ENCODE results near the gene LMNA. TPM values are rescaled to one million over a fixed set of nuclear protein-coding genes. Genes with fewer than 3 reads are reported as not detected.
"Not testable (repeated sequence)": the region's sequence is repeated elsewhere in the genome, so short reads cannot be mapped to it uniquely, and the experiment has no call there.

Gene LMNA
- total RNA-seq, 1 donor from 2014 or later = 98.8 TPM

DNA sequence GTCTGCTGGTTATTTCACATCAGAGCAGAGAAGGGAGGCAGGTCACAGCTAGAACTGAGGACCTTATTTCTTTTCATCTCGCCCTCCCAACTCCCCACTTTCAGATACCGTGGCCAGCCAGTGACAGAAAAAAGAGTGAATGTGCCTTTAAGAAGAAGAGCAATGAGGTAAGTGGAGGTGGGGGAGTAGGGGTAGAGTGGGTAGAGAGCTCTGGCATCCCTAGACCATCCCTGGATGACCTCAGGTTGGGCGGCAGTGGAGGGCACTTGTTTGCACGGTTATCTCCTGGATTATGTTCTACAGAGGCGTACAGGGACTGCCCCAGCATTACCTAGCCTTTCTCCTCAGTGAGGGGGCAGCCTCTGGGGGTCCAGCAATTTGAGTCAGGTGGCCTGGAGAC is 43.5 kb downstream of the LMNA start:
- intact Hi-C loops (cut with micrococcal nuclease) = loop anchor here (5.0 kb wide), 1 partner anchor 34 kb away; the partner anchor contains the start of gene SLC25A44

DNA sequence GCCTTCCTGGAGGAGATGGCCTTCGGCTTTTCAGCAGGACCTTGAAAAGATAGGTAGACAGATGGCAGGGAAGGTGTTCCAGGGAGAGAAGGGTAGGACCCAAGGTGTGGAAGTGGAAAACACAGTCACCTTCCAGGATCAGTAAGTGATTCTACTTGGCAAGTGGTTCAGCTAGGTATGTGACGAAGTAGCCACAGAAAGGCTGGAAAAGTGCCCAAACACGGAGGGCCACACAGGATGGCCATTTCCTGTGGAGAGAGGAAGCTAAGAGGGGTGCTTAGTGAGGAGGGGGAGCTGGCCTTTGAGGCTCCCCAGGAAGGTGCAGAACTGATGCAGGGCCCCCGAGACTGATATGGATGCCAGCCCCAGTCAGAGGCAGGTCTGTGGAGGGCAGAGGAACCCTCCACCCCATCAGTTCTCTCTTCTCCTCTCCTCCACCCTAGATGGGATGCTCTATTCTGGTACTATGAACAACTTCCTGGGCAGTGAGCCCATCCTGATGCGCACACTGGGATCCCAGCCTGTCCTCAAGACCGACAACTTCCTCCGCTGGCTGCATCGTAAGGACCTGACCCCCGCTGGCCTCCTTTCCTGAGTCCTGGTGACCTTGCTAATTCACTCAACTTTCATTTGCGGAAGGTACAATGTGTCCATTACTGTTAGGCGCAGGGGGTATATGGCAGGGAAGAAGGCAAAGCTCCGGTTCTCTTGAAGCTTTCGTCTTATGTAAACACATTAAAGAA is 45.7 kb downstream of the LMNA start:
- intact Hi-C loops (cut with micrococcal nuclease) = loop anchor here (5.0 kb wide), 1 partner anchor 32 kb away; the partner anchor contains the start of gene SLC25A44

DNA sequence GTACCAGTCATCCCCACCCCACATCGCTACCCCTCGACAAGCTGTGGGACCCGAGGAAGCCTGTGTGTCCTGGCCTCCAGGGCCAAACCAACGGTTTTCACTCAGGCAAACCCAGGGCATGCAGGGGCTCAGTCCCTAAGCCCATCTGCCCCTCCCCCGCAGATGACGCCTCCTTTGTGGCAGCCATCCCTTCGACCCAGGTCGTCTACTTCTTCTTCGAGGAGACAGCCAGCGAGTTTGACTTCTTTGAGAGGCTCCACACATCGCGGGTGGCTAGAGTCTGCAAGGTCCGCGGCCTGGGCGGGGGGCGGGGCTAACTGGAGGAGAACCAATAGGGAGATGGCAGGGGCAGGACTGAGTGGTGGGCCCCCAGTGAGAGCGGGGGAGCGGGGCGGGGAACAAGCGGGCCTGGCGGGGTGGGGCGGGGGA is 46.2 kb downstream of the LMNA start:
- intact Hi-C loops (cut with micrococcal nuclease) = no loop called here

DNA sequence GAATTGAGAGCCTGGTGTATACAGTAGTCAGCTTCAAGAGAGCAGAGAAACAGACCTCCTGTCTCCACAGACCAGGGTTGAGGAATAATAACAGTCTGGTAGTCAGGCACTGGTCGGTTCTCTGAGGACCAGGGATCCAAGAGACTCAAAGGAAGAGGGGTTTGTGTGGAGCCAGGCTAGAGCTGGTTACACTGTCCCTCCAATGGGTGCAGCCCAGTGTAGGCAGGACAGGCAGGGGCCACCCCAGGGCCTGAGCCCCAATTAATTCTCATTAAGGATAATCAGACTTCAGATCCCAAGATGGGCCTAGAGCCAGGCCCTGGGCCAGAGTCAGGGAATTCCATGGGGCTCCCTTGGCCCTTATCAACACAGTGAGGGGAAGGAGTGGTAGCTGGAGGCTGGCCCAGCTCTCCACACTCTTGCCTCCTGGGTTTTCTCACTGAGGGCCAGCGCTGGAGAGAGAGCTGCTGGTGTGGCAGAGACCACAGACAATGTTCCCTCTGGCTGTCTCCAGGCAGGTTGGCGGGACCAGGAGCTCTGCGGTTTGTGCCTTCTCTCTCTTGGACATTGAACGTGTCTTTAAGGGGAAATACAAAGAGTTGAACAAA is 48.0 kb downstream of the LMNA start:
- intact Hi-C loops (cut with micrococcal nuclease) = no loop called here

DNA sequence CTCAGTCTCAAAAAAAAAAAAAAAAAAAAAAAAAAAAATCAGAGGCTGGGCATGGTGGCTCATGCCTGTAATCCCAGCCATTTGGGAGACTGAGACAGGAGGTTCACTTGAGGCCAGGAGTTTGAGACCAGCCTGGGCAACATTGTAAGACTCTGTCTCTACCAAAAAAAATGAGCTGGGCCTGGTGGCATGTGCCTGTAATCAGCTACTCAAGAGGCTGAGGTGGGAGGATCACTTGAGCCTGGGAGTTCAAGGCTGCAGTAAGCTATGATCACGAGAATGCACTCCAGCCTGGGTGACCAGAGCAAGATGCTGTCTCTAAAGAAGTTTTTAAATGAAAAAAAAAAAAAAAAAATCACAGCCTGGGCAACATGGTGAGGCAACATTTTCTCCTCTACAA is 49.2 kb downstream of the LMNA start:
- intact Hi-C loops (cut with micrococcal nuclease) = no loop called here

DNA sequence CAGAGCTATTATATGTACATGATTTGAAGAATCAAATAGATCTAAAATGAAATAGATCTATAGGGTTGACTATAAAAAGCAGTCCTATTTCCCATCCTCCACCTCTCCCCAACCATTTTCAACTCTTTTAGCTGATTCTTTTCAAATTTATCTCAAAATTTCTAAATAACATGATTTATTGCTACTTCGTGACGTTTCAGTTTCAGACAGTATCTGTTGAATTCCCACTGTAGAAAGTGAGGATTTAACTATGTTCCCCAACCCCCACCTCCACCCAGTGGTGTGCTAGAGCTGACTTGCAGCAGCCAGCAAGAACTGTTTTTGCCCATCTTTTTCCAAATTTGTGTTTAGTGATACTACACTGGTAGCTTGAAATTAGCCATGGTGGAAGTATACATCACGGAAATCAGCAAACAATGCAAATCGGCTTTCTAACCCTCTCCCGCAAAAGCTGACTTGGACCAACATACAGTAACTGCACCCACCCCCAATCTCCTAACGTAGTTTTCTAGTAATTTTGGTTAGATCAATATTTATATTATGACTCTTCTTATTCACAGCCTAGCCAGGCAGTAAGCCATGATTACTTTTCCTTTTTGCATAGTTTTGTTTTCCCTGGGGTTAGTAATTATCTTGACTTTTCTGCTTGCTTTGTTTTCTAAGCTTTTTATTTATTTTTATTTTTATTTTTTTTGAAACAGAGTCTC is 49.8 kb downstream of the LMNA start:
- intact Hi-C loops (cut with micrococcal nuclease) = no loop called here

DNA sequence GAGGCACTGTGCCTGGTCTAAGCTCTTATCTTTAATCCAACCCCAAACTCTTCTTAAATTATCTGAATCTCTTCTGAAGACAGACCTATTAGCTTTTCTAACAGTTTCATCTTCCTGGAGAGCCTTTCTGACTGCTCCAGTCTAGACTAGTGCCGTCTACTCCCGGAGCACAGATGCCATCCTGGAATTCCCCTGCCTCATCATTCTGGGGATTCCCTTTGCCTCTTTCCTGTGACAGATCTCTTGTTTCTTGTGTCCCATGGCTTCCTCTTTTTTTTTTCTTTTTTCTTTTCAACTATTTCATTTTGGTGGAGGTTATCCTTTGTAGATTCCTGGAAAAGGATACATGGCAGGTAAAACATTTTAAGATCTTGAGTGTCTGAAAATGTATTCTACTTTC is 50.6 kb downstream of the LMNA start:
- intact Hi-C loops (cut with micrococcal nuclease) = no loop called here

DNA sequence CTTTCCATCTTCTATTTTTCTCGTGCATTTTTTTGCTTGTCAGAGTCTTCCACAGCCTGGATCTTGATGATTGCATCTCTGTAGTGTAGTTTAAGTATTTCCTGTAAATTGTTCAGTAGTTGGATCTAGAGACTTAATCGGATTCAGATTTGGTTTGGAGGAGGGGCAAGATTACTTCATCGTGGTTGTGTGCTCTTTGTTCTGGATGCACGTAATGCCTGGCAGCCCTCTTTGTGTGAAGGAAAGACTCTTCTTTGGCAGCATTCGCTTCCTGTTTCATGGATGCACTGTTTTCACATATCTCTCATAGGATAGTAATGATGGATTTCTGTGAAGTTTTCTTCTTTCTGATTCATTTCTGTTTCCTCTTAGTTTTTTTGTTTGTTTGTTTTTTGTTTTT is 53.0 kb downstream of the LMNA start:
- intact Hi-C loops (cut with micrococcal nuclease) = no loop called here

DNA sequence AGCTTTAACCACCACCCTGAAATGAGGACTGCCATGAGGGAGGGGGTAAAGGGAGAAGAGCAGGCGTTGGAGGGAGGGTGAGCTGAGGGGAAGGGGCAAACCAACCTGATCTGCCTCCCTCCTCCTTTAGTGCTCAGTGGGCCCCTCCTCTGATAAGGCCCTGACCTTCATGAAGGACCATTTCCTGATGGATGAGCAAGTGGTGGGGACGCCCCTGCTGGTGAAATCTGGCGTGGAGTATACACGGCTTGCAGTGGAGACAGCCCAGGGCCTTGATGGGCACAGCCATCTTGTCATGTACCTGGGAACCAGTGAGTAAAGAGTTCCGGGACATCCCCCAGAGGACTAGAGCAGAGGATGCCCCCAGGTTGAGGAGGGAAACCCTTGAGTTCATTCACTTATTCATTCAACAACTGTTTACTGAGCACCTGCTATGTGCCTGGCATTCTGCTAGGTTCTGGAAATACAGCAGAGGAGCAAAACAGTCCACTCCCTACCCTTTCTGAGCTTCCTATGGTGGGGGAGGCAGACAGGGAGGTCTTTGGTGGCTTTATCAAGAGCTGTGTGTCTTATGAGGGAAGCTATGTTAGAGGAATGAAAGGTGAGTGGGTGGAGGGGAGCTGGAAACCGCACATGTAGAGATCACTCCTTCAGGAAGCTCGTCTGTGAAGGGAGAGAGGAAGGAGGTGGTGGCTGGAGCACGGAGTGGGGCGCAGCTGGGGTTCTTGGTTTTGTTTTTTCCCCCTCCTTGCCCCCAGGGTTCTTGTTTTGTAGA is 58.4 kb downstream of the LMNA start:
- intact Hi-C loops (cut with micrococcal nuclease) = no loop called here

DNA sequence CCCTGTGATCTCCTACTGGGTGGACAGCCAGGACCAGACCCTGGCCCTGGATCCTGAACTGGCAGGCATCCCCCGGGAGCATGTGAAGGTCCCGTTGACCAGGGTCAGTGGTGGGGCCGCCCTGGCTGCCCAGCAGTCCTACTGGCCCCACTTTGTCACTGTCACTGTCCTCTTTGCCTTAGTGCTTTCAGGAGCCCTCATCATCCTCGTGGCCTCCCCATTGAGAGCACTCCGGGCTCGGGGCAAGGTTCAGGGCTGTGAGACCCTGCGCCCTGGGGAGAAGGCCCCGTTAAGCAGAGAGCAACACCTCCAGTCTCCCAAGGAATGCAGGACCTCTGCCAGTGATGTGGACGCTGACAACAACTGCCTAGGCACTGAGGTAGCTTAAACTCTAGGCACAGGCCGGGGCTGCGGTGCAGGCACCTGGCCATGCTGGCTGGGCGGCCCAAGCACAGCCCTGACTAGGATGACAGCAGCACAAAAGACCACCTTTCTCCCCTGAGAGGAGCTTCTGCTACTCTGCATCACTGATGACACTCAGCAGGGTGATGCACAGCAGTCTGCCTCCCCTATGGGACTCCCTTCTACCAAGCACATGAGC is 62.2 kb downstream of the LMNA start:
- intact Hi-C loops (cut with micrococcal nuclease) = no loop called here

DNA sequence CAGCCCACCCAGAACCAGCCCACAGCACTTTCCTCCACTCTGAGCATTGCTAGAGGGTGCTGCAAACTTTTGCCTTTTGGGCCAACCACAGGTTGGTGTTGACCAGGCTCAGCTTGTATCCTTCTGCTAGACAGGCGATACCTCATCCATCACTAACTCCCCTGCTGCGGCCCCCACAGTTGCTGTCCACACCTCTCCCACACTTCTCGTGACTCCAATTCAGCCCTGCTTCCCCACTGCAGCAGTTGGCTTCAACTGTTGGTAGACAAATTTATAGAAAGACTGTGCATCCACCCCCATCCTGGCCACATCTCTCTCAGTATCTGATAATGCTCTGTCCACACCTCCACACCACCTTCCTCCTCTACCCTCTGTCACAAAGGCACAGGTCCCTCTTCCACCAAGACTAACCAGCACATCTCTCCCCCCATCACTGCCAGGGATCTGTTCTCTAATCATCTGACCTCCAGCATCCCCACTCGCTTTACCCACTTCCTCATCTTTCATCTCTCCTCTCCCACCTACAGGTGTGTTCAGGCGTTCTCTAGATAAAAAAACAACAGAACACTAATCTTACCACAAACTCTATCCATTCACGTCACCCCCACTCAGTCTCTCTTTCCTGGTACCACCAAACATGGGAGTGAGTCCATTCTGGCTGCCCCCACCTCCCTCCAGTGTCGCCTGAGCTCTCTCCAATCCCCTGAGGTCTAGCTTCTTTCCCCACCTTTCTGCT is 63.6 kb downstream of the LMNA start:
- intact Hi-C loops (cut with micrococcal nuclease) = no loop called here

DNA sequence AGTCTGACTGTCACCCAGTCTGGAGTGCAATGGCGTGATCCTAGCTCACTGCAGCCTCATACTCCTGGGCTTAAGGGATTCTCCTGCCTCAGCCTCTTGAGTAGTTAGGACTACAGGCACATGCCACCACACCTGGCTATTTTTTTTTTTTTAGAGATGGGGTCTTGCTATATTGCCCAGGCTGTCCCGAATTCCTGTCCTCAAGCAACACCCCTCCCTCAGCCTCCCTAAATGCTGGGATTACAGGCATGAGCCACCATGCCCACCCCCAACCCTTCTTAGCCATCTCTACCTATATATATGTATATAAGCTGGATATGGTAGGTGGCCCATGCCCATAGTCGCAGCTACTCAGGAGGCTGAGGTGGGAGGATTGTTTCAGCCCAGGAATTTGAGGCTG is 66.0 kb downstream of the LMNA start:
- intact Hi-C loops (cut with micrococcal nuclease) = no loop called here

DNA sequence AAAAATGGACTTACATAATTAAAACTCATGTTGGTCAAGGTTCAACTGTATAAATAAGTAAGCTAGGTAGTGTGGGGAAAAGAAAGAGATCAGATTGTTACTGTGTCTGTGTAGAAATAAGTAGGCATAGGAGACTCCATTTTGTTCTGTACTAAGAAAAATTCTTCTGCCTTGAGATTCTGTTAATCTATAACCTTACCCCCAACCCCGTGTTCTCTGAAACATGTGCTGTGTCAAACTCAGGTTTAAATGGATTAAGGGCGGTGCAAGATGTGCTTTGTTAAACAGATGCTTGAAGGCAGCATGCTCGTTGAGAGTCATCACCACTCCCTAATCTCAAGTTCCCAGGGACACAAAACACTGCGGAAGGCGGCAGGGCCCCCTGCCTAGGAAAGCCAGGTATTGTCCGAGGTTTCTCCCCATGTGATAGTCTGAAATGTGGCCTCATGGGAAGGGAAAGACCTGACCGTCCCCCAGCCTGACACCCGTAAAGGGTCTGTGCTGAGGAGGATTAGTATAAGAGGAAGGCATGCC is 66.9 kb downstream of the LMNA start:
- intact Hi-C loops (cut with micrococcal nuclease) = not testable (repeated sequence)

DNA sequence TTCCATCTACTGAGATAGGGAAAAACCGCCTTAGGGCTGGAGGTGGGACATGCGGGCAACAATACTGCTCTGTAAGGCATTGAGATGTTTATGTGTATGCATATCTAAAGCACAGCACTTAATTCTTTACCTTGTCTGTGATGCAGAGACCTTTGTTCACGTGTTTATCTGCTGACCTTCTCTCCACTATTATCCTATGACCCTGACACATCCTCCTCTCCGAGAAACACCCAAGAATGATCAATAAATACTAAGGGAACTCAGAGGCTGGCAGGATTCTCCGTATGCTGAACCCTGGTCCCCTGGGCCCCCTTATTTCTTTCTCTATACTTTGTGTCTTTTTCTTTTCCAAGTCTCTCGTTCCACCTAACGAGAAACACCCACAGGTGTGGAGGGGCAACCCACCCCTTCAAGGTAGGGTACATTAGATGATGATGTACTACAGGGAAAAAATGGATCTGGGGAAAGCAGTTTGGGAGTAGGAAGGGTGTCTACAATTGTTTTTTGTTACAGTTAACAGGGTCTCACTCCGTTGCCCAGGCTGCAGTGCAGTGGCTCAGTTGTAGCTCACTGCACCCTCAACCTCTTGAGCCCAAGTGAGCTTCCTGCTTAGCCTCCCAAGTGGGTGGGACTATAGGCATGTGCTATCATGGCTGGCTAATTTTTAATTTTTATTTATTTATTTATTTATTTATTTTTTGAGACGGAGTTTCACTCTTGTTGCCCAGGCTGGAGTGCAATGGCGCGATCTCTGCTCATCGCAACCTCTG is 67.7 kb downstream of the LMNA start:
- intact Hi-C loops (cut with micrococcal nuclease) = not testable (repeated sequence)

DNA sequence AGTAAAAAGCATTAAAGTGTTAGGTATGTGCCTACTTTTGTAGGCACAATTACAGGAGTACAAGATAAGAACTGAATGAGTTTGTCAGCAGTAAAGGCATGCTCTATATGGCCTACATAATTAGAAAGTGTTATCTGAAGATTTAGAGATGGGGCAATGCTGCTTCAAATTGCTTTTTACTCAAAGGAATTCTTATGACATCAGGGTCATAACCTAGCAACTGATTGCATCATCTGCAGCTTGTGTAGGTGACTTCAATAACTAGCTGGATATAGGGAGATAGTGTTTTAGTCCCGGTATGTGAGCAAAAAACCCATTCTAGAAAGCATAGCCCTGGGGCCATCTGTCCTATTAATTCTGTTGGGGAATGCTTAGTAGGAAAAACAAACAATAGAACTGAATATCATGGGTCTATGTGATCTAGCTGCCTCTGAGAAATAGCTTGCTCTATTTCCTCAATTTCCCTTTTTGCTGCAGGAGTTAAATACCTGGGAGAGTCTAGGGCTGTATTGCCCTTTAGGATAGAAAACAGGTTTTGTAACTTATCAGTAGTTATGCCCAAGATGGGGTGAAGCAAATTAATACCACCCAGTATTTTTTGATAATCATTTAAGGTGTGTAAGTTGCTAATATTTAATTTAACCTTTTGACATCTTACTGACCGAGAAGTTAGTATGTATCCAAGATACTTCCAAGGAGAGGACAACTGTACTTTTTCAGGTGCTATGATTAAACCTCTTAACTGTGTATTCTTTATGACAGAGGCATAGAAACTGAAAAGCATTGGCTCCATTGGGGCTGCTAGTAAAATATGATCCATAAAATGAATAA is 72.1 kb downstream of the LMNA start:
- intact Hi-C loops (cut with micrococcal nuclease) = not testable (repeated sequence)
